HFFc6 (cell line): Measurements from ENCODE around the gene TMEM35B. TPM values are rescaled to one million over a fixed set of nuclear protein-coding genes. Genes with fewer than 3 reads are reported as not detected.
"Not testable (repeated sequence)": the region's sequence is repeated elsewhere in the genome, so short reads cannot be mapped to it uniquely, and the experiment has no call there.

Source experiments
- DNase-seq: peaks from one replicate; pipeline ENCODE4 v3.0.0-alpha.2; 2018
- H3K27ac Mint-ChIP-seq: 2 replicates; pipeline ENCODE4 v1.8.0; 2020; ENCODE audit warnings: mild to moderate bottlenecking, mixed read lengths
- H3K27me3 Mint-ChIP-seq: 2 replicates; pipeline ENCODE4 v1.8.0; 2021; ENCODE audit warnings: mild to moderate bottlenecking, moderate library complexity, mixed read lengths; ENCODE audit not compliant: insufficient read depth
- H3K36me3 Mint-ChIP-seq: 2 replicates; pipeline ENCODE4 v1.8.0; 2021; ENCODE audit warnings: low read depth, mixed read lengths
- H3K4me1 Mint-ChIP-seq: 2 replicates; pipeline ENCODE4 v1.8.0; 2020; ENCODE audit warnings: low read depth, mixed read lengths
- H3K4me3 Mint-ChIP-seq: 2 replicates; pipeline ENCODE4 v1.8.0; 2020; ENCODE audit warnings: mild to moderate bottlenecking, moderate library complexity, mixed read lengths
- H3K9me3 Mint-ChIP-seq: 2 replicates; pipeline ENCODE4 v1.8.0; 2020; ENCODE audit warnings: mild to moderate bottlenecking, mixed read lengths
- total RNA-seq, 6 experiments: library from RNA; stranded (reverse); fragmentation: NEBNext Ultra II Directional; extraction: Animal tissue kit (Norgen Biotek cat#: 25700); gene quantifications; 2 replicates in 1 of 6; 3 replicates in 5 of 6; pipeline ENCODE4 v1.2.3, GENCODE V29; 2021
- TF ChIP-seq, protein P1 (sequence below): fragments of 200-600 bp; sonication (generic); IDR thresholded peaks from 2 replicates; pipeline ENCODE4 v1.5.0; 2021; ENCODE audit warnings: antibody characterized with exemption, mild to moderate bottlenecking

The TMEM35B gene
- total RNA-seq, 6 experiments from 2014 or later = 20.3 to 27.7 (median 20.8) TPM

DNA sequence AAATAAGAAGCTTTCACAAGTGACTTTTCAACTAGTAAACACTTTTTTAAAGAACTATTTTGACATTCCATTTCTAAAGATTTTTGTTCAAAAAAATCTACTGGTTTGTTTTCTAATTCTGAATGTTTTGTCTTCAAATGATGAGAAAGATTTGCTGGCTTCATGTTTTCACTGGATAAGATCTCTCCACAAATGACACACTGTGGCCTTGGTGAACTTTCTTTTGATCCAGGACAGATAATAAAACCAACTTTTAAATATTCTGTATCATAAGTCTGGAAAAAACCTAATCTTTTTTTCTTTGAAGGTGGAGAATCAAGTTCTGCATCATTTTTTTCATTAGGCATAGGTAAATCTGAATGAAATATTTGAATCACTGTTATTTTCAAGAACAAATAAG, 3.4 kb upstream of the TMEM35B start:
- H3K27me3 Mint-ChIP-seq = no peaks in the 10 kb centered on the region; the same call in 1 of the 2 replicates
- H3K9me3 Mint-ChIP-seq = no peaks in the 10 kb centered on the region
- no peak overlapping the region for H3K27ac Mint-ChIP-seq
- peaks cover 46% of the 10 kb centered on the region for H3K4me1 Mint-ChIP-seq
- TF ChIP-seq, protein P1, sequence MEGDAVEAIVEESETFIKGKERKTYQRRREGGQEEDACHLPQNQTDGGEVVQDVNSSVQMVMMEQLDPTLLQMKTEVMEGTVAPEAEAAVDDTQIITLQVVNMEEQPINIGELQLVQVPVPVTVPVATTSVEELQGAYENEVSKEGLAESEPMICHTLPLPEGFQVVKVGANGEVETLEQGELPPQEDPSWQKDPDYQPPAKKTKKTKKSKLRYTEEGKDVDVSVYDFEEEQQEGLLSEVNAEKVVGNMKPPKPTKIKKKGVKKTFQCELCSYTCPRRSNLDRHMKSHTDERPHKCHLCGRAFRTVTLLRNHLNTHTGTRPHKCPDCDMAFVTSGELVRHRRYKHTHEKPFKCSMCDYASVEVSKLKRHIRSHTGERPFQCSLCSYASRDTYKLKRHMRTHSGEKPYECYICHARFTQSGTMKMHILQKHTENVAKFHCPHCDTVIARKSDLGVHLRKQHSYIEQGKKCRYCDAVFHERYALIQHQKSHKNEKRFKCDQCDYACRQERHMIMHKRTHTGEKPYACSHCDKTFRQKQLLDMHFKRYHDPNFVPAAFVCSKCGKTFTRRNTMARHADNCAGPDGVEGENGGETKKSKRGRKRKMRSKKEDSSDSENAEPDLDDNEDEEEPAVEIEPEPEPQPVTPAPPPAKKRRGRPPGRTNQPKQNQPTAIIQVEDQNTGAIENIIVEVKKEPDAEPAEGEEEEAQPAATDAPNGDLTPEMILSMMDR = no peak
- no peak overlapping the region for H3K4me3 Mint-ChIP-seq
- H3K36me3 Mint-ChIP-seq = peaks cover 5% of the 10 kb centered on the region
- no peak for DNase-seq

DNA sequence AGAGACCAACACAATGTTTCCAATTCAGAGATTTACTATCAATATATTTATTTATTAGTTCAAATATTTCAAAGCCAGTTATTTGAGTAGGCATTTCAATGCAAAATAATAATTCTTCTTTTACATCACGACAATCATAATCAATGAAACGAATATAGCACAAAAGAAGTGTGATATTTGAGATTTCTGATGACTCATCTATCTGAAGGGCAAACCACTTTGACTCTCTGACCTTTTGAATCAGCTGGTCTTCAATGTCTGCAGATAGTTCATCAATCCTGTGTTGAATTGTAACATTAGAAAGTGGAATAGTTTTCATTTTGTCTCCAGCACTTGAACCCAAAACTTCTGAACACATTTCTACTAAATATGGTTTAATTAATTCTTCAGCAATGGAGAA, 3.0 kb upstream of the TMEM35B start:
- TF ChIP-seq, protein P1 = no peak
- no peaks in the 10 kb centered on the region; the same call in 1 of the 2 replicates for H3K27me3 Mint-ChIP-seq
- no peaks in the 10 kb centered on the region for H3K9me3 Mint-ChIP-seq
- peaks cover 5% of the 10 kb centered on the region for H3K36me3 Mint-ChIP-seq
- H3K4me3 Mint-ChIP-seq = no peak overlapping the region
- H3K4me1 Mint-ChIP-seq = peaks cover 47% of the 10 kb centered on the region
- H3K27ac Mint-ChIP-seq = no peak overlapping the region
- no peak for DNase-seq

DNA sequence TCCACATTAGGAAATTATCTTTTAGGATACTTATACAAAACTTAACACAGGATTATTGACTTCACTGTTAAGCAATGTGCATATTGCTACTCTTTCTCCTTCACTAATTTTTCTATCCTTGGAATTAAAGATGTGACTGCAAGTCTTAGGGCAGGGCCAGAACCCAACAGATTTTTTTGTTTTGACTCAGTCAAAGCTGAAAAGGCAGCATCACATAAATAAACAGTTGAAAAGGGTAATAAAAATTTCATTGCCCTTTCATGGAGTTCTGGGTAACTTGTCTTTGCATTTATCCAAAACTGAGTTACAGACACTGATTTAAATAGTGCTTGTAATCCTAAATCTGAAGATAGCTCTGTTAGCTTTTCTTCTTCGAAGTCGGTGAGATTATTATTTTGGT, 1.9 kb upstream of the TMEM35B start:
- peak overlapping the region; percentile 60 for H3K4me3 Mint-ChIP-seq
- peak overlapping the region; percentile 40 for H3K27ac Mint-ChIP-seq
- TF ChIP-seq, protein P1 = no peak
- H3K4me1 Mint-ChIP-seq = peaks cover 47% of the 10 kb centered on the region
- DNase-seq = peak; percentile 53
- H3K36me3 Mint-ChIP-seq = peaks cover 5% of the 10 kb centered on the region
- H3K9me3 Mint-ChIP-seq = no peaks in the 10 kb centered on the region
- H3K27me3 Mint-ChIP-seq = no peaks in the 10 kb centered on the region; the same call in 1 of the 2 replicates

DNA sequence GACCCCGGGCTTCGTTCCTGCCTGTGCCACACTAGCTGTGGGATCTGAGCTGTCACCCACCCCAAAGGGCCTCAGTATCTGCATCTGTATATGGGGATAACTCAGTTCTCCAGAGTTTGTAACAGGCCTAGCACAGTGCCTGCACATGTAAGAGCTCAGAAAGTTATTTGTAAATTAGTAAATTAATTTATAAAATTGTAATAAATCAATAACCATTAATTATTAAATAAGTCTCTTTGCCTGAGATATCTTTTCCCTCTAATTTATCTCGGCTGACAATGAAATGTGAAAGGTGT, 410 bp upstream of the TMEM35B start:
- H3K27me3 Mint-ChIP-seq, H3K36me3 Mint-ChIP-seq, H3K9me3 Mint-ChIP-seq, DNase-seq: not testable (repeated sequence)
- H3K4me1 Mint-ChIP-seq = peaks cover 47% of the 10 kb centered on the region
- H3K4me3 Mint-ChIP-seq = peak overlapping the region; percentile 98
- peak overlapping the region; percentile 98 for H3K27ac Mint-ChIP-seq

DNA sequence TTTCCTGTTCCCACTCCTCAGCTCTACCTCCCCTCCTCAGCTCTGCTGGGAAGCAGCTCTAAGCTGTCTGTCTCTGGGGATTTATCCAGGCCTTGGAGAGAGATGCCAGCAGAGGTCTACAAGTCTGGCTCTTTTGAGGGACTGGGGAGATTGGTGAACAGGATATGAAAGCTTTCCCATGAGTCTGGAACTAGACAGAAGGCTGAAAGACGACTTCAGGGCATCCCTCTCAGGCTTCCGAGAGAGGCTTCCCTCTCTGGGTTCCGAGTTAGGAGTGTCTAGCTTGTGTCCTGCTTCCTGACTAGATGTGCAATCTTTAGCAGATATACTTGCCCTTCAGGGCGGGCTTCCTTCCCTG, 733 bp downstream of the TMEM35B start:
- Mint-ChIP-seq H3K4me3 (peak overlapping the region; percentile 98), H3K9me3 (no peaks in the 10 kb centered on the region), H3K4me1 (peaks cover 47% of the 10 kb centered on the region), H3K27me3 (no peaks in the 10 kb centered on the region; the same call in 1 of the 2 replicates), H3K36me3 (peaks cover 5% of the 10 kb centered on the region), H3K27ac (peak overlapping the region; percentile 98)
- TF ChIP-seq, protein P1 = no peak
- DNase-seq = peak; percentile 1

DNA sequence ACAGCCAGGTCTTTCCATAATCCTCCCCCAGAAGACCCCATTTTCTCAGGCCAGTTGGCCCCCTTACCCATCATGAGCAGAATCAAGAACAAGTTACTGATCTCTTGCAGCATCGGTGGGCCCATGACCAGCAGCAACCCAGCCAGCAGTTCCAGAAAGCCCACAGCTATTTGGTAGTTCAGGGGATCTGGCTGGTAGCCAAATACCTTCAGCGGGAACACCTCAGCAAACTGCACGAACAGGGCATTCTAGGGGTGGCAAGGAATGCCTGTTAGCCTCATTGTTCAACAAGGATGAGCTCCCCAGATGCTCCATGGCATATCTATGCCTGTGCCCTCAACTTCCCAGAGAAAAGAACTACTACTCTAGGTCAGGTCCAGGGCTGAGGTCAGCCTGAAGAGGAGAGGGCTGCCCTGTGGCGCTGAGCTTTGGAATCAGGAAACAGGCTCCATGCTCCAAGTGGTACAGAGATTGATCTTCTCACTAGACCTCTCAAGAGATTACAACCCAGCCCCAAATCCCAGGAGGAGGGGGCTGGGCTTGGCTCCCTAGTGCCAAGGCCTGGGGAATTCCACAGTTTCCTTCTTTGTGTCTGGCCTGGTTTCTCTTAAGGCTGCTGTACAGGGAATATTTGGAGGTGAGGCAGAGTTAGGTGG, 1.3 kb downstream of the TMEM35B start:
- H3K4me3 Mint-ChIP-seq = peak overlapping the region; percentile 98
- H3K9me3 Mint-ChIP-seq = no peaks in the 10 kb centered on the region
- H3K4me1 Mint-ChIP-seq = peaks cover 44% of the 10 kb centered on the region
- H3K36me3 Mint-ChIP-seq = peaks cover 5% of the 10 kb centered on the region
- TF ChIP-seq, protein P1 = no peak
- H3K27me3 Mint-ChIP-seq = no peaks in the 10 kb centered on the region; the same call in 1 of the 2 replicates
- DNase-seq = no peak
- H3K27ac Mint-ChIP-seq = peak overlapping the region; percentile 98
